OCI-M1 (cell line): ENCODE results near the gene BUB1B.
A peak's percentile ranks its signal among the peaks of the same experiment; 100 is the strongest.

Source experiments
- DNase-seq: peaks from one replicate; lab custom pipeline; 2025; lab: John Stamatoyannopoulos, UW

The BUB1B gene

DNA sequence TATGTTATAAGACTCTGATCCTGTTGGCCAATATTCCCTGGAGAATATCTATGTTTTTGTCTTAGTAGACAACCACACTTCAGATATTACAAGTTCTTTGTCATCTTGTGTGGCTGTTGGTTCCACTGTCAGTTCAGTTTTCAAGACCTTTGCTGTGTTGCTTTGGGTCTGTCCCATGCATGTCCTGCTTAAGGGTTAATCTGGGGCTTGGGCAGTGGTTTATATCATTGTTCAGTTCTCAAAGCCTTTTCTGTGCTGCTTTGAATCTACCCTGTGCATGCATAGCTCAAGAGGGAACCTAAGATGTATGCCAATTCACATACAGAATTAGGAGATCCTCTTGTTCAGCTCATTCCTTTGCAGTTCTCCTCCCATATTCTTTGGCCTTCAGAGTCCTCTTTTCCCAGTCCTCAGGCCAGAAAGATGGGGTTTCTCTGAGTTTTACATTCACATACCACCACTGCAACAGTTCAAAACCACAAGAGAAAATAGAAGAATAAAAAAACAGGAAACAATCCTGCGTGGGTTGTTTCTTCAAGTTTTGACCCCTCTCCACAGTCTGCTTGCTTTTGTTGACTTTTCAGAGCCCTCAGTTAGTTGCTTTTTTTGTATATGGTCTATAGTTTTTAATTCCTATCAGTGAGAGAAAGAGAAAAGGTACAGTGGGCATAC is 21.6 kb downstream of the BUB1B start:
- no peak for DNase-seq

DNA sequence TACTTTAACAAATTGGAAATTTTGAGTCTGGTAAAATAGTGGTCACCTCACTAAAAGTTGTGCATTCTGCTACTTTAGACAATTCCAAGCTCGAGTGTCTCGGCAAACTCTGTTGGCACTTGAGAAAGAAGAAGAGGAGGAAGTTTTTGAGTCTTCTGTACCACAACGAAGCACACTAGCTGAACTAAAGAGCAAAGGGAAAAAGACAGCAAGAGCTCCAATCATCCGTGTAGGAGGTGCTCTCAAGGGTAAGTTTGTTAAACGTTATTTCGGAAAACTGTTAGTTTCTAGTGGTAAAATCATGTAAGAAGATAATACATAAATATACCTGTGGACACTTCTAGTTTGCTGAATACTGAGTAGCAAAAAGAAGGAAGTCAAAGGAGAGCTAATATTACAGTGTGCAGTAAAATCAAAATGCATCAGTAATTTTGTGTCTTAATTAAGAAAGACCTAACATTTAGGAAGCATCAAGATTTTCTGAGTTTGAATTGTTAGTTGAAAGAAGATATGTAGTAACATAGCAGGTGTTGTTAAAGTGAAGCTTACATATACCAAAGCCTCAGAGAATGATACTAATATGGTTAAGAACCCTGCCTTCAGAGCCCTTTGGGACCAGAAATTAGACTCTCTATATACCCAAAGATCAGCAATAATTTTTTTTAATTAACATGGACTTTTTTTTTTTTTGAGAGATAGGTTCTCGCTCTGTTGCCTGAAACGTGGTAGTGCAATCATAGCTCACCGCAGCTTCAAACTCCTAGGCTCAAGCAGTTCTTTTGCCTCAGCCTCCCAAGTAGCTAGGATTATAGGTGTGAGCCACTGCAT is 23.0 kb downstream of the BUB1B start:
- no peak for DNase-seq

DNA sequence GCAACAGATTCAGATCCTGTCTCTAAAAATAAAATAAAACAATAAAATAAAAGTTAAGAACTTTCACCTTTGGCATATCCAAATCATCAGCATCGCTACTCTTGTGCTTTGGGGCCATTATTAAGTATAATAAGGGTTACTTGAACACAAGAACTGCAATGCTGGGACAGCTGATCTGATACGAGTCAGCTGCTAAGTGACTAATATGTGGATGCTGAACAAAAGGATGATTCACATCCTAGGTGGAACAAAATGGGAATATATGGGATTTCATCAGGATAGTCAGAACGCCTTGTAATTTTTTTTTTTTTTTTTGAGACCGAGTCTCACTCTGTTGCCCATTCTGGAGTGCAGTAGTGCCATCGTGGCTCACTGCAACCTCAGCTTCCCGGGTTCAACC is 29.7 kb downstream of the BUB1B start:
- DNase-seq, result no peak

DNA sequence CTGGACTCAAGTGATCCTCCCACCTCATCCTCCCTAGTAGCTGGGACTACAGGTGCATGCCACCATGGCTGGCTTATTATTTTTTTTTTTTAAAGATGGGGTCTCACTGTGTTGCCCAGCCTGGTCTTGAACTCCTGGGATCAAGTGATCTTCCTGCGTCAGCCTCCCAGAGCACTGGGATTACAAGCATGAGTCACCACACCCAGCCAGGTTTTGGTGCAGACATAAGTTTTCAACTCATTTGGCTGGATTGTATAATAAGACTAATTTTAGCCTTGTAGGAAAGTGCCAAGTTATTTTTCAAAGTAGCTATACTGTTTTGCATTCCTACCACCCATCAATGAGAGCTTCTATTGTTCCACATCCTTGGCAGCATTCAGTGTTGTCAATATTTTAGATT is 32.1 kb downstream of the BUB1B start:
- no peak for DNase-seq

DNA sequence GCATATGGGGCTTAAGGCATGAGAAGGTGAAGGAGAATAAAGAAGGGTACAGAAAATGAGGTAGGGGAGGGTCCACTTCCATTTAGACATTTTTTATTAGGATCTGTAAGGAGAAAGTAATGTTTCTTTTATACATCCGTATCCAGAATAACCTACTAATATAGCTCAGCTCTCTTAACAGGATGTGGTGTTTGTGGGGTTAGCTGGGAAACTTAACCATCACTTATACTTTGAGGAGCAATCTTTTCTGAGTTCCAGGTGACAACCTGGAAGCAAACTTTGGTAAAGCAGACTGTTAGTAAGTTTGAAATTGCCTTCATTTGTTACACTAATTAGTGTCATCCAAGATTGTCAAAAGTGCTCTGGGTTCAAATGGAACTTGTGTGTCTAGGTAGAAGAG is 36.6 kb downstream of the BUB1B start:
- DNase-seq, result no peak

DNA sequence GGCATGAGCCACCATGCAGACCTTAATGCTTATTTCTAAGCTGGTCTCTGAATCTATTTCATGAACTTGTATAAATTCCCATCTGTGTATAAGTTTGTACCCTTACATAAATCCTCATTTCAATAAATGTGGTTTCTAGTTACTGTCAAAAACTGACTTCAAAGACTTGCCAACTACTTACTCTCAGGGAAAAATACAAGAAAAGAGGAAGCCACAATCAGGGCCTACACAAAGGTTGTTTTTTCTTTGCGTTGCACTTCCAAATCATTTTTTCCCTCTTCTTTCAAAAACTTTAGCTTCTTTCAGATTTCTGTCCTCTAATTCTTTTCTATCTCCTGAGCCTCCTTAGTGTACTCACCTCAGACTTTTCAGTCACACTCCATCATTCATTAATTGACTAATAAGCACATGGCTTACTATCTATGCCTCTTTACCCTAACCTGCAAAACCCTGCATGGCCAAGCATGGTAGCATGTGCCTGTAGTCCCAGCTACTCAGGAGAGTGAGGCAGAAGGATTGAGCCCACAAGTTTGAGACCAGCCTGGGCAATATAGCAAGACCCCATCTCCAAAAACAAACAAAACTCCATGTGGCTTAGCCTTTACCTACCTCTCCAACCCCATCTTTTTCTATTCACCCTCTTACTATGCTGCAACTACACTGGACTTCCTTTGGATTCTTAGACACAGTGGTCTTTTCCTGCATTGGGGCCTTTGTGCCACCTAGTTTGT is 37.7 kb downstream of the BUB1B start:
- no peak for DNase-seq

DNA sequence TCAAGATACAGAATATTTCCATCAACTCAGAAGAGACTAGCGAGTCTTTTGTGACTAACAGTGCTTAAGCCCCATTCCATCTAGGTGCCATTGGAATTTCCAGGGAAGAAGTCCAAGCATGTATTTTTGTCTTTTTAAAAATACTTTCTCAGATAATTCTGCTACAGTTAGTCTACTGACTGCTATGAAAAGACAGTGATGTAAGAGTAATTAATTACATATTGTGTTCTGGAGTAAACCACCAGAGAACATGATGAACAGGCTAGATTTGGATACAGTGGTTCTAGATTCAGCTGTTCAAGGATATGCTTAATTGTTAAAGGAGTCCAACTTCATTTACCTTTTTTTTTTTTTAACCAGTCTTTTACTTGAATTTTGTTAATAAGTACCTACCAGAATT is 43.2 kb downstream of the BUB1B start:
- no peak for DNase-seq

DNA sequence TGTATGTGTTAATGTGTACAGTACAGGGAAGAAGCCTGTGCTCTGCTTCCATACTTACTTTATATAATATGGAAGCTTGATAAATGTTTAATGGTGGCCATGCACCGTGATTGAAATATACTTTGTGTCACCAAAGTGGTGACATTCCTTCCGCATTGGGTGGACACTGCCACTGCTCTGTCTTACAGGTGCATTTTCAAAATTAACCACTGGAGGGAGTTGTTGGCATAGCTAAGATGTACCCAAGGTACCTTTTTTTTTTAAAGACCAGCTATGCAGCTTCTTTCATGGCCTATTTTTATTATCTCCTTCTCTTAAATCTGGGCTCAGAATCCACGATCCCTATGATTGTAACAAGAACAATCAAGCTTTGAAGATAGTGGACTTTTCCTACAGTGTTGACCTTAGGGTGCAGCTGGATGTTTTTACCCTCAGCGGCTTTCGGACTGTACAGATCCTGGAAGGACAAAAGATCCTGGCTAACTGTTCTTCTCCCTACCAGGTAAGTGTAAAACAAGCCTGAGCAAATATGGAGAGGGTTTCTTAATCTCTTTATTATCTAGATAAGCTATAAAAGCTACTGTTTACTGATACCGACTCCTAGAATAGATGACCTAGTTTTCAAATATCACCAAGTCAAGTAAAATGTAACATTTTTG is 56.4 kb downstream of the BUB1B start:
- peak; percentile 85 for DNase-seq

DNA sequence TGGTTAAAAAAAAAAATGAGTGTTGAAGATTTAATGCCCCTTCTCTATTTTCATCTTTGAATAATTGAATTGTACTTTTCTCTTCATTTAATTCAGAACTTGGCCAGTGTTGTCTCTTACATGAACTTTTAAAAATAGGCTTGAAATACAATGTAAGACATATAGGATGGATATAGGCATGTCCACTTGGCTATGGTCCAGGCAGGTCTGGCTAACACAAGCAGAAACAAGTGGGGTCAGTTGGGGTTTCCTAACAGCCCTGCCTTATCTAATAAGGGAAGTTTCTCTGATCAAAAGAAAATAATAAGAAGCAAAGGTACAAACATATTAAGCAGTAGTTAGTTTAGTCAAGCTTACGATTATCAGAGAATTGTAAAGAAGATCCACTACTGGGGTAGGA is 58.9 kb downstream of the BUB1B start:
- DNase-seq, result no peak

DNA sequence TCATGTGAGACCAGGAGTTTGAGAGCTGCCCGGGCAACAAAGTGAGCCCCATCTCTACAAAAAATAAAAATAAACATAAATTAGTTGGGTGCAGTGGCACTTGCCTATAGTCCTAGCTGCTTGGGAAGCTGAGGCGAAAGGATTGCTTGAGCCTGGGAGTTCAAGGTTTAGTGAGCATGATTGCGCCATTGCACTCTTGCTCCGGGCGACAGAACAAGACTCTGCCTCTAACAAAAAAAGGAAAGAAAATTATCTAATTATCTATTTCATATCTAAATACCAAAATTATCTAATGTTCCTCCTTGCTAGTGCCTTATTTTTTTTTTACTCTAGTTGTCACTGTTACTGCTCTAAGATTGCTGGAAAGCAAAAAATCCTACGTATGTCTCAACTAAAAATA is 61.3 kb downstream of the BUB1B start:
- no peak for DNase-seq

DNA sequence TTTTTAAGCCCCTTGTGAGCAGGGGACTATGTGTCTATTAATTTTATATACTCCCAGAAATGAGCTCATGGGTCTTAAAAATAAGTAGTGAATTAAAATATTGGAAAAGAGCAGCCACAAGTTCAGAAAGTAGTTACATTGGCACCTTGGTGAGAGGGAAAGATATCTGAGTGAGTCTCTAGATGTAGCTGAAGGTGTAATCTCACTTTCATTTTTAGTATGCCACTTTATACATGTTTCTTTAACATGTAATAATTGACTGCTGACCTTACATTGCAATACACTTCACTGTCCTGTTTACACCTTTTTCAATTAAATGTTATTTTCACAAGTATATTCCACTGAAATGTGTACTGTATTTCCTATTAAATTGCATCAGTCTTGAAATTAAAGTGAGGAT is 65.9 kb downstream of the BUB1B start:
- no peak for DNase-seq

DNA sequence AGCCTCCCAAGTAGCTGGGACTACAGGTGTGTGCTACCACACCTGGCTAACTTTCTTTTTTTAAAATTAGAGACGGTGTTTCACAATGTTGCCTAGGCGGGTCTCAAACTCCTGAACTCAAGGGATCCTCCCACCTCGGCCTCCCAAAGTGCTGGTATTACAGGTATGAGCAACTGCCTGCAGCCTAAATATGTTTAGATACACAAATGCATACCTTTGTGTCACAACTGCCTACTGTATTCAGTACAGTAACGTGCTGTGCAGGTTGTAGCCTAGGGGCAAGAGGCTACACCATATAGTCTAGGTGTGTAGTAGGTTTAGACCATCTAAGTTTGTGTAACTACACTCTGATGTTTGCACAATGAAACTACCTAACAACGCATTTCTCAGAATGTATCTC is 68.4 kb downstream of the BUB1B start:
- no peak for DNase-seq

DNA sequence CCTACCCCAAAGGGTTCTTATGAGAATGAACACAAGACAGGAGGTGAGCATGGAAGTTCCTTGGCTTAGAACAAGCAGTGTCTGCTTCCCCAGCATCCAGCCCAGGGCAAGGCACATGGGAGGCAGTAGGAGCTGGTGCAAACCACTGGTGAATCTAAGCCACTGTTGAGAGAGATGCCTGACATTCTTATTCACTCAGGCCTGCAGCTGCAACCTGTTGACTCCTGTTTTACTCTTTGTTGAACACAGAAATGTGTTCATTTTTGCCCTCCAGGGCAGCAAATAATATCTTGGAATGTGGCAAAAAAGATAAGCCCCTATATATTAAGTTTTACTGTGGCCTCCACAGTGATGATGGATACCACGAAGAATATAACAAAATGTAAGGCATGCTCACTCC is 69.1 kb downstream of the BUB1B start:
- DNase-seq, result no peak

DNA sequence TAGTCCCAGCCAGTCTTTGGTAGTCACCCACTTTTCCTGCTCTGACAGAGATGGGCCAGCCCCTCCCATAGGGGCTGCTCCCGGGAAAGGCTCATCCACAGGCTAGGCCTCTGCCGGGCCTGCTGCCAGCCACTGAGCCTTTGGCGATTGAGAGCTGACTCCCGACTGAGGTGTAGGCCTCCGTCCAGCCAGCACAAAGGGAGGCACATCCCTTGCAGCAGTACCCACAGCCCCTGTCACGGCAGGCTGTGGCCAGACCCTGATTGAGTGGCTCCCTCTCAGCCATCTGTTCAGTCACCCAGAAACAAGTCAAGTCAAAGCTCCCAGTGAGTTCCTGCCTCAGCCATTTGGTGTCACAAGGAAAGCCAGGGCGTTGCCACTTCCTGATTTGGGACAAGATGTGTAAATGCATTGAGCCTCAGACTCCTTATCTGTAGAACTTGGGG is 71.8 kb downstream of the BUB1B start:
- DNase-seq, result peak; percentile 13

DNA sequence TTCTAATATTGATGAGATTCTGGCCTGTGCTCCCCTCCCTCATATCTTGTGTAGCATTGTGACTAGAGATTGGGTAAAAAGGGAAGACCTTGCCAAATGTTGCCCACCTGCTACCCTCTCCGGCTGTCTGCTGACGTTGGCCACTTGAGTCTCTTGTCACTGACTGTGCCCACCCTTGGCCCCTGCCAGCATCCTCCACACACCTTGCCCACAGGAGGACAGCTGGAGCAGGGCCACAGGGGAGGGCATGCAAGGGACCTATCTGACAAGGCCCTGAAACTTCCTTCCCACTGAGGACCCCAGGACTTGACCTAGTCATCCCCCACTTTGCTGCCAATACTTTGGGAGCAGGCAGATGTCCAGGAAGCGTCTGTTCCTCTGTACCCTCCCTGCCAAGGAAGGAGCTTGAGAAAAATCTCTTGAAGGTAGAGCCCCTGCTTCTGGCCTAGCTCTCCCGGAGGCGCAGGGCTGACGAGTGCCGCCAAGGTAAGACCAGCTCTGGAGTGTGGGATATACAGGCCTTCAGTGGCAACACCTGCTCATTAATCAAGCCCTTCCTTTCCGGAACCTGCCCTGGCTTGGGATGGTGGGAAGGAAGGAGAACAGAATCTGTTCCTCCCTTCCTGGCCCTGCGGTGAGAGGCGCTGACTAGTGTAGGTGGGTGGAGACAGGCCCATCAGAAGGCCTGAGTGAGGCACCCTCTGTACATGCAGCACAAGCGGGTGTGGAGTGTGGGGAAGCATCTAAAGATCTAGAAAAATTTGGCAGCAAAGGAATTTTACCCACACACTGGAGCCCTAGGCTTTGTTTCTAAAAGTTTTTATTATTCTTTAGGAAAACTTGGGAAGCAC is 73.1 kb downstream of the BUB1B start:
- DNase-seq, result no peak

DNA sequence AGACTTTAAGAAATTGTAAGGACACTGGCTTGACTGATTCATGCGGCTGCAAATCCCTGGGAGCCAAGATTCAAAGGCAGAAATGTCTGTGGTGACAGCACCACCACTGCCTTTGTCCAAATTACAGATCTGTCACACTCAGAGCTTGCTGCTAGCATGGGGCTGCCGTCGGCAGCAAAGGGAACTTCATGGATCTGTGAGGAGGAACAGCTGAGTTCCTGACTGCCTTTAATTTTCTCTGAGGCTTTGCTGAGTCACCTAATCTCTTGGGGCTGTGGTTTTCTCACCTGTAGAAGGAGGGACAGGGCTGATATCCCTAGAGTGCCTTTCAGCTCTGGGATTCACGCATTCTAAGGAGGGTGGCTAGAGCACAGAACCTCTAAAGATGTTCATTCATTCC is 73.9 kb downstream of the BUB1B start:
- DNase-seq, result peak; percentile 22

DNA sequence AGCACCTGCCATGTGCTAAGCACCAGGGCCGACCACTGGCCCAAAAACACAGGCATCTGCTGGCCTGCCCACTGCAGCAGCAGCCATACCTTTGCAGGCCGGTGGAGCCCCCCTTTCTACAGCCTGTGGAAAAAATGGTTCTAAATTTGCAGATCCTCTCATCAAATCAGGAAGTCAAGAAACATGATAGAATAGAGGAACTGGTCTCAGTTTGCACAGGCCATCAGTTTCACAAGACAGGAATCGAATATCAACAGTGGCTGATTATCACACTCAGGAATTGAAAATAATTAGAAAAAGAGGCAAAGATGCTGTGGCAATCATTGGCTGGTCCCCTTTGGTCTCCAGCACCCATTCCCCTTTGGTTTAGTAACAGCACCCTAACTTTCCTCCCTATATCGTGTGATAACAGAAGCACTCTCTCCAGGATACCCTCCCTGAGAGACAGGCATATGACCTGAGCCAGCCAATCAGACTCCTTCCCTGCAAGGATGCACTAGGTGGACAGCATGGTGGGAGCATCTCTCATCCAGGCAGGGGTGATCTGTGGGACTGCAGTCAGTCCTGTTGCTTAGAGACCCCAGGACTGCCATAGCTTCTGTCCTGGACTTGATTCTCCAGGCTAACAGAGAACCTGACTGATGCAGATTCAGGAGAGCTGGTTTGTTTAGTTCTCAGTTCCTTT is 74.5 kb downstream of the BUB1B start:
- peak; percentile 44 for DNase-seq

DNA sequence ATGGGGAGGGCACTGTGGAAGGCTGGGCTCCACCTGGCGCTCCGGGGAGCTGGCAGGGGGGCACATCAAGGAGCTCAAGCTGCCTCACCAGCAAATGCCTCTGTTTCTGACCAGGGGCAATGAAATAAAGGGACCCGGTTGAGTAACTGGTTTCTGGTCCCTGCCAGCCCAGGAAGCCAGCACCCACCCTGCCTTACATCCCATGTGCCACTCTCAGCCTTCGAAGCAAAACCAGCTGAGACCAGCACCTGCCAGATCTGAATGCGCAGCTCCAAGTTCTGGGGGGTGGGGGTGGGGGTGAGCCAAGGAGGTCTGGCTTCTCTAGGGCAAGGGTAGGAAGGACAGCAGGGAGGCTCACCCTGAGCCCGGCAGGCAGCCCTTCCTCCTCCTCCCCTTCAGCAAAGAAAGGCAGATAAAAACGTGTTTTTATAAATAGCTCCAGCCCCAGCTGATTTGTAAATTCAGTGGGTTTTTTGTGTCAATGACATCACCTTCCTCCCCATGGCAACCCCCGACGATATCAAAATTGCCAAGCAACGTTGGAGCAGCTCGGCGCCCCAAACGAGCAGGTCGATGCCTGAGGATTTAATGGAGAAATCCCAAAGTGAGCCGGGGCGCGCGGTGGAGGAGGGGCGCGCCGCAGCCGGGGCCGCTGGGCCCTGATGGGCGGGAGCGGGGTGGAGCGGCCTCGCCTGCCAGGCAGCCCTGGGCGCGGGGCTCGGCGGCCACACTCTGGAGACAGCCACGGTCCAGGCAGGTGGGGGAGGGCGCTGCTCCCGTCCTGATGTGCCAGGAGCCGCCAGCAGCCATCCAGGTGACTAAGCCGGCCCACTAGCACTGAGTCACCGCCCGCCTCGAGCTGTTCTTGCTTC is 77.9 kb downstream of the BUB1B start, which contains the start of gene PAK6:
Gene PAK6 (plus strand): TSS at position 532 of the 872 bp plus-strand sequence. CDS start 25,723 bp downstream, outside the sequence.
- peak; percentile 67 for DNase-seq

DNA sequence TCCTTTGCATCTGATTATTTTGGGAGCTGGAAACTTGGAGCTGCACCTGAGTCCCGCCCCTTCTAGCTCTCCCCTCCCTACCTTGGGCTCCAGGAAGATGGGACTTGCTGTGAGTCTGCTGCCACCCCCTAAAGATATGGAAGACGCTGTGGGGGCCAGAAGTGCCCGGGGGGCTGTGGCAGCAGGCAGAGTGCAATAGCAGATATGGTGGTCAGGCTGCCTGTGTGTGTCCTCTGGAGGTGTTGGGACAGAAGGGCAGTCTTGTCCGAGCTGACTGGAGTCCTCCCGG is 78.5 kb downstream of the BUB1B start:
- no peak for DNase-seq
